Heart left ventricle (tissue), 16 donors: ENCODE data around the gene RREB1. TPM values are rescaled to one million over a fixed set of nuclear protein-coding genes. Genes with fewer than 3 reads are reported as not detected.
A peak's percentile ranks its signal among the peaks of the same experiment; 100 is the strongest.

Experiments used
- ATAC-seq, 4 donors: fragments of 200-7000 bp; cut with Tn5 transposase; one replicate each; pipeline ENCODE4 v1.9.1; 2020 to 2022; ENCODE audit warnings: moderate library complexity in 4 of 4, mild to moderate bottlenecking in 3 of 4, moderate number of reproducible peaks in 1 of 4
- DNase-seq, 5 donors: peaks; one replicate each; pipeline ENCODE4 v3.0.0-alpha.2; 2020
- H3K27ac ChIP-seq, 12 donors: fragments of 200-600 bp; sonication (generic) in 4 of 12; one replicate each; pipeline versions ENCODE4 v1.5.0 to v1.8.0; 2016 to 2022; ENCODE audit warnings: mild to moderate bottlenecking in 2 of 12
- H3K27me3 ChIP-seq, 9 donors: fragments of 200-600 bp; sonication (generic) in 2 of 9; one replicate each; pipeline versions ENCODE4 v1.5.1 to v1.8.0; 2016 to 2022; ENCODE audit warnings: mild to moderate bottlenecking in 3 of 9
- H3K36me3 ChIP-seq, 9 donors: fragments of 200-600 bp; sonication (generic) in 2 of 9; one replicate each; pipeline versions ENCODE4 v1.5.0 to v1.8.0; 2018 to 2022; ENCODE audit warnings: mild to moderate bottlenecking in 2 of 9
- H3K4me1 ChIP-seq, 12 donors: fragments of 200-600 bp; sonication (generic) in 4 of 12; one replicate each; pipeline versions ENCODE4 v1.5.0 to v1.8.0; 2016 to 2022; ENCODE audit warnings: mild to moderate bottlenecking in 3 of 12
- H3K4me3 ChIP-seq, 12 donors: fragments of 200-600 bp; sonication (generic) in 4 of 12; one replicate each; pipeline versions ENCODE4 v1.5.0 to v1.8.0; 2017 to 2022; ENCODE audit warnings: mild to moderate bottlenecking in 9 of 12, moderate library complexity in 4 of 12
- H3K9me3 ChIP-seq, 12 donors: fragments of 200-600 bp; sonication (generic) in 4 of 12; one replicate each; pipeline versions ENCODE4 v1.5.0 to v1.8.0; 2016 to 2022; ENCODE audit warnings: mild to moderate bottlenecking in 1 of 12
- POLR2A ChIP-seq, 2 donors: fragments of 450-650 bp; IDR thresholded peaks; one replicate each; pipeline ENCODE4 v1.6.1; 2017; ENCODE audit warnings: antibody characterized with exemption in 2 of 2, mild to moderate bottlenecking in 2 of 2, moderate library complexity in 2 of 2
- WGBS, 4 donors: extraction: QIAGEN DNeasy Blood & Tissue Kit in 2 of 4; methylation state at CpG; one replicate each; pipeline versions ENCODE4 v1.1.5 to v1.1.7; 2013 to 2018; 5-methylcytosine and 5-hydroxymethylcytosine counted together
- intact Hi-C, 10 donors: fragments of 100-400 bp; cut with DNase I; formaldehyde crosslinking; loops; one replicate each; pipeline versions ENCODE4 v1.11.1 to v1.14.2; 2022
- polyA plus RNA-seq, 2 donors: library from polyadenylated mRNA; stranded (reverse); fragments of 200-250 nt; gene quantifications; one replicate each; pipeline ENCODE4 v1.2.3, GENCODE V29; 2013
- total RNA-seq, 9 donors: library from RNA; depleted of rRNA in 2 of 9; stranded (reverse); fragments of >200 nt in 2 of 9; fragmentation: NEBNext Ultra II Directional in 3 of 9; extraction: Animal tissue kit (Norgen Biotek cat#: 25700) in 3 of 9; gene quantifications; one replicate each; pipeline versions ENCODE4 v1.1.0 to v1.2.4, GENCODE V29; 2016 to 2023
- TF ChIP-seq, protein P1 (sequence below), 12 donors: fragments of 200-600 bp; sonication (generic) in 4 of 12; IDR thresholded peaks; one replicate each; pipeline versions ENCODE4 v1.5.0 to v1.8.0; 2018 to 2022; ENCODE audit warnings: antibody characterized with exemption in 12 of 12, mild to moderate bottlenecking in 5 of 12
- donor health status: ischemic (EF 13 %, LVEDD 7.1; RV severe dilation, severe dysfunction).
- donor health status: healthy with polysubstance abuse.
- donor health status: DM: no; HTN: yes; CAD: no.
- donor health status: DM: no; HTN: no; CAD: no.
- donor health status: ischemic (EF 25% LVEDD 6.9; RV normal size, moderate dysfunction).
- donor health status: ischemic (EF 25% LVEDD 5.7; RV mildly dilated, moderate dysfunction).
- donor health status: healthy.
- donor health status: DM: yes; HTN: yes; CAD: no.
- donor health status: ischemic (EF 35%, LVEDD 5.7; RV mildly dilated, moderate dysfunction).
- donor health status: nonischemic (EF 11% LVEDD 7.7; RV severe dilation, severe dysfunction).
- donor health status: DM: yes; HTN: yes; CAD: no.
- donor health status: PGD.
- donor health status: ischemic (EF 29% LVEDD 5.4; RV normal size, mild dysfunction).
- donor health status: nonischemic (EF 23%, LVEDD 6.1; RV moderate dilation, normal function).

Gene RREB1
- total and polyA plus RNA-seq, 11 donors: 8.7 to 49.4 (median 35.7) TPM

DNA sequence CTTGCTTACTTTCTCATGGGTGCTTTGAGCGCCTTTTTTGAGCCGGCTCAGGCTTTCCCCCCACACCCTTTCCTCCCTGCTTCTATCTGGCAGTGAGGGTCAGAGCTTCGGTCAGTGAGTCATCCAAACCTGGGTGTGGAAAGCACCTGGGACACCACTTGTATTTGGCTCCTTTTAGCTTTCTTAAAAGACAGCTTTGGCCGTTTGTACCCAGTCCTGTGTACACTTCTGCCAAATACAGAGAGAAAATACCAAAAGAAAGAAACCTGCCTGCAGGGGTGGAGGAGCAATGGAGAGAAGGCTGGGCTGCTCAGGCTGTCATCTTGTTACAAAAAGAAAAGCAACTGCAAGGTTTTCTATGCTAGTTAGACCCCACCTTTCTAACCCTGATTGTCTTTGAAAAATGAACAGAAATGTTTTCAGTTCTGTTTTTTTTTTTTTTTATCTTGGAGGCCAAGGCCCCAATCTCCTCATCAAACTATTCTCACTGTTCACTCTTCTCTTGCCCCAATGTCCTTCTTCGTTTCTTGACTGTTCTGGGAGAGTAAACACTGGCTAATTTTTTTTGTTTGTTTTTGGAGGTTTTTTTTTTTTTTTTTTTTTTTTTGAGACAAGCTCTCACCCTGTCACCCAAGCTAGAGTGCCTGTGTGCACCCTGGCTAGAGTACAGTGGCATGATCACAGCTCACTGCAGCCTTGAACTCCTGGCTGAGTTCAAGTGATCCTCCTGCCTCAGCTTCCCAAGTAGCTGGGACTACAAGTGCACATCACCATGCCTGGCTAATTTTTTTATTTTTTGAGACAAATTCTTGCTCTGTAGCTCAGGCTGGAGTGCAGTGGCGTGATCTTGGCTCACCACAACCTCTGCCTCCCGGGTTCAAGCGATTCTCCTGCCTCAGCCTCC, 128.8 kb downstream of the RREB1 start:
- no peaks in the 10 kb centered on the region for H3K9me3 ChIP-seq
- ATAC-seq: peak in 3 of 4 donors; percentile 6 to 16 (median 8)
- intact Hi-C loops: loop anchor here in 4 of 10 donors (5.0 to 10.0 kb wide), 5 partner anchors 129 to 332 kb away; partner anchors contain the start of gene RREB1 (in 2 of the 4)
- no peaks in the 10 kb centered on the region for H3K27me3 ChIP-seq
- H3K4me3 ChIP-seq: no peak overlapping the region
- TF ChIP-seq, protein P1, sequence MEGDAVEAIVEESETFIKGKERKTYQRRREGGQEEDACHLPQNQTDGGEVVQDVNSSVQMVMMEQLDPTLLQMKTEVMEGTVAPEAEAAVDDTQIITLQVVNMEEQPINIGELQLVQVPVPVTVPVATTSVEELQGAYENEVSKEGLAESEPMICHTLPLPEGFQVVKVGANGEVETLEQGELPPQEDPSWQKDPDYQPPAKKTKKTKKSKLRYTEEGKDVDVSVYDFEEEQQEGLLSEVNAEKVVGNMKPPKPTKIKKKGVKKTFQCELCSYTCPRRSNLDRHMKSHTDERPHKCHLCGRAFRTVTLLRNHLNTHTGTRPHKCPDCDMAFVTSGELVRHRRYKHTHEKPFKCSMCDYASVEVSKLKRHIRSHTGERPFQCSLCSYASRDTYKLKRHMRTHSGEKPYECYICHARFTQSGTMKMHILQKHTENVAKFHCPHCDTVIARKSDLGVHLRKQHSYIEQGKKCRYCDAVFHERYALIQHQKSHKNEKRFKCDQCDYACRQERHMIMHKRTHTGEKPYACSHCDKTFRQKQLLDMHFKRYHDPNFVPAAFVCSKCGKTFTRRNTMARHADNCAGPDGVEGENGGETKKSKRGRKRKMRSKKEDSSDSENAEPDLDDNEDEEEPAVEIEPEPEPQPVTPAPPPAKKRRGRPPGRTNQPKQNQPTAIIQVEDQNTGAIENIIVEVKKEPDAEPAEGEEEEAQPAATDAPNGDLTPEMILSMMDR (IDR thresholded peaks at IDR 0.05): no peak
- no peak for TF ChIP-seq POLR2A (IDR thresholded peaks at IDR 0.05)
- DNase-seq: no peak
- H3K27ac ChIP-seq: peak overlapping the region in 1 of 12 donors; percentile 22
- WGBS, 4 donors: 59 to 70% (median 62%) methylated on average over 8 of the region's 8 CpGs
- H3K4me1 ChIP-seq: peaks cover 0 to 42% (median 16%) of the 10 kb centered on the region in 12 donors
- H3K36me3 ChIP-seq: peaks cover 0 to 77% (median 52%) of the 10 kb centered on the region in 9 donors

DNA sequence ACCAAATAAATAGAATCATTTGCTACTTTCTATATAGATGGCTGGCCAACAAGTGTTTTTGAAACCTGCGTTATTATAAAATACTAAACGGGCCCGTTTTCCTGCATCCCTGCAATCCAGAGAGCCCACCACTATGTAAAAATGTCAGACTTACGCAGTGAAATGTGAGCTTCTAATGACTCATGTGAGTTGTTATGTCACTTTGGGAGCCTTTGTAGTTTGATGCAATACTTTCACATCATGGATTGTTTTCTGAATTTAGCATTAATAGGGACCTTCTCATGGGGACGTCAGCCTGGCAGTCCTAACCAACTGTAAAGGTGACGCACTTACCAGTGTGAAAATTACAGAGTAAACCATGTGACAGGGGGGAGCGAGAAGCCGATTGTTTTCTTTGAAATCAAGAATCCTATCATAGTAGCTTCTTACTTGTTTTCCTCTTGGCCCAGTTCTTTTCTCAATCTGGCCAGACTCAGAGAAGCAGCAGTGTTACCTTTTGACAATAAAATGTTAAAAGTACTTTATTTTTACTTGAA, 130.0 kb downstream of the RREB1 start:
- peaks cover 0 to 66% (median 48%) of the 10 kb centered on the region in 9 donors for H3K36me3 ChIP-seq
- intact Hi-C loops: loop anchor here in 4 of 10 donors (5.0 to 10.0 kb wide), 5 partner anchors 130 to 333 kb away; partner anchors contain the start of gene RREB1 (in 2 of the 4)
- H3K27ac ChIP-seq: no peak overlapping the region
- ATAC-seq: no peak
- no peaks in the 10 kb centered on the region for H3K9me3 ChIP-seq
- DNase-seq: no peak
- H3K4me3 ChIP-seq: no peak overlapping the region
- TF ChIP-seq, protein P1 (IDR thresholded peaks at IDR 0.05): no peak
- TF ChIP-seq POLR2A (IDR thresholded peaks at IDR 0.05): no peak
- H3K27me3 ChIP-seq: no peaks in the 10 kb centered on the region
- WGBS, 4 donors: 90 to 96% (median 92%) methylated on average over 8 of the region's 8 CpGs
- H3K4me1 ChIP-seq: peaks cover 0 to 43% (median 21%) of the 10 kb centered on the region in 12 donors

DNA sequence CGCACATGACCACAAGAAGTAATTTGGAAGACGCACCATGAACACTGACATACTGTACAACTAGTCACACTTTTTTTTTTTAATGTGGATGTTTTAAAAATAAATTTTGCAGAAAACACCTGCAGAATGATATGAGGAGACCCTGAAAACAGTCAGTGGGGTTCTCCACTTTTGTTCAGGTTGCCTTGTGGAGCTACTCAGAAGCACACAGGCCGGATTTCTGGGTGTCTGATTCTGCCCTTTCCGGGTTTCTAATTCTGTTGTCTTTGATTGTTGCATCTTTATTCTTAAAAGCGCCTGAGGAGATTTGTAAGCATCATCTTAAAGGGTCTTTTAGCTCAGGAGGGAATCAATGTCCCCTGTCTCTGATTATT, 130.8 kb downstream of the RREB1 start:
- no peak for DNase-seq
- TF ChIP-seq, protein P1 (IDR thresholded peaks at IDR 0.05): no peak
- TF ChIP-seq POLR2A (IDR thresholded peaks at IDR 0.05): no peak
- ATAC-seq: no peak
- intact Hi-C loops: loop anchor here in 4 of 10 donors (5.0 to 10.0 kb wide), 5 partner anchors 131 to 334 kb away; partner anchors contain the start of gene RREB1 (in 2 of the 4)
- Histone ChIP-seq H3K36me3 (peaks cover 0 to 59% (median 44%) of the 10 kb centered on the region in 9 donors), H3K27ac (peak overlapping the region in 1 of 12 donors; percentile 37), H3K27me3 (no peaks in the 10 kb centered on the region), H3K4me3 (no peak overlapping the region), H3K9me3 (no peaks in the 10 kb centered on the region), H3K4me1 (peaks cover 0 to 51% (median 28%) of the 10 kb centered on the region in 12 donors)
- WGBS, 4 donors: 92 to 94% (median 94%) methylated on average over 5 of the region's 5 CpGs
